AG04450 (cell line): ENCODE data around the gene ZCWPW1. TPM values are rescaled to one million over a fixed set of nuclear protein-coding genes. Genes with fewer than 3 reads are reported as not detected.
"Not testable (repeated sequence)": the region's sequence is repeated elsewhere in the genome, so short reads cannot be mapped to it uniquely, and the experiment has no call there.

Source experiments
- CTCF ChIA-PET: fragments of 300-600, 350-600 bp; formaldehyde crosslinking; extraction: SDS; loops from one replicate; lab custom pipeline; 2022; ENCODE audit warnings: antibody characterized with exemption, inconsistent platforms; lab: Charles Lee
- POLR2A ChIA-PET: fragments of 350-600 bp; formaldehyde crosslinking; extraction: SDS; loops from one replicate; lab custom pipeline; 2021; ENCODE audit warnings: antibody characterized with exemption, inconsistent platforms; lab: Yijun Ruan, JAX
- DNase-seq: peaks from one replicate; pipeline ENCODE4 v3.0.0-alpha.2; 2011; ENCODE audit warnings: low read depth, low spot score
- H3K27ac ChIP-seq: one replicate; pipeline ENCODE4 v1.5.1; 2012; ENCODE audit warnings: low read depth, low read length, control low read depth
- H3K27me3 ChIP-seq: one replicate; pipeline ENCODE4 v1.6.0; 2012; ENCODE audit warnings: low read length; ENCODE audit not compliant: control insufficient read depth, insufficient read depth
- H3K4me3 ChIP-seq: 2 replicates; pipeline ENCODE4 v1.5.1; 2011; ENCODE audit warnings: mild to moderate bottlenecking, low read depth, low read length, control low read depth
- H3K9me3 ChIP-seq: 2 replicates; pipeline ENCODE4 v1.5.1; 2012; ENCODE audit warnings: low read length; ENCODE audit not compliant: control insufficient read depth, insufficient read depth
- polyA plus RNA-seq: library from polyadenylated mRNA; depleted of rRNA; stranded (reverse); fragments of >200 nt; gene quantifications from 2 replicates; pipeline ENCODE4 v1.2.3, GENCODE V29; 2011; rRNA removed
- TF ChIP-seq, protein P1 (sequence below): IDR thresholded peaks from 2 replicates; pipeline ENCODE4 v1.5.1; 2011; ENCODE audit warnings: low read depth, low read length, control low read depth, inconsistent platforms

ZCWPW1 gene
- polyA plus RNA-seq, 1 experiment = 1.5 TPM

DNA sequence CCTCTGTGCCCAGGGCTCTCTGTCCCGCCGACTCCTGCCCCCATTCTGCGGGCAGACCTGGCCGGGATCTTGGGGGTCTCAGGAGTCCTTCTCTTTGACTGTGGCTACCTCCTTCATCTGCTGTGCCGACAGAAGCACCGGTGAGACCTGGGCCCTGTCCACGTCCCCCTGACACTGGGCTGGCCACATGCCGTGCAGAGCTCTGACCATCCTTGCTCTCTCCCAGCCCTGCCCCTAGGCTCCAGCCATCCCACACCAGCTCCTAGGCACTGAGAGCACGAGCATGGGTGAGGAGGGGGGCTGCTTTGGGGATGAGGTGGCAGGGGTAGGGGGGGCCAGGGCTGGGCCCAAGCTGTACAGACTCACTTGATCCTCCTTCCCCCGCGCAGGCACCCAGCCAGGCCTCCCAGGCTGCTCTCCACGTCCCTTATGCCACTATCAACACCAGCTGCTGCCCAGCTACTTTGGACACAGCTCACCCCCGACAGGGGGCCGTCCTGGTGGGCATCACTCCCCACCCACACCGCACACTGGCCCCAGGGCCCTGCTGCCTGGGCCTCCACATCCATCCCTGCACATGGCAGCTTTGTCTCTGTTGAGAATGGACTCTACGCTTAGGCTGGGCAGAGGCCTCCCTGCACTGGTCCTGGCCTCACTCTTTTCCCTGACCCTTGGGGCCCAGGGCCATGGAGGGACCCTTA lies 75.4 kb downstream of the ZCWPW1 start:
- POLR2A ChIA-PET = no interaction called here
- no peak for DNase-seq
- Histone ChIP-seq H3K27me3 (no peaks in the 10 kb centered on the region), H3K27ac (no peak overlapping the region), H3K4me3 (no peak overlapping the region), H3K9me3 (no peaks in the 10 kb centered on the region)
- TF ChIP-seq, protein P1, sequence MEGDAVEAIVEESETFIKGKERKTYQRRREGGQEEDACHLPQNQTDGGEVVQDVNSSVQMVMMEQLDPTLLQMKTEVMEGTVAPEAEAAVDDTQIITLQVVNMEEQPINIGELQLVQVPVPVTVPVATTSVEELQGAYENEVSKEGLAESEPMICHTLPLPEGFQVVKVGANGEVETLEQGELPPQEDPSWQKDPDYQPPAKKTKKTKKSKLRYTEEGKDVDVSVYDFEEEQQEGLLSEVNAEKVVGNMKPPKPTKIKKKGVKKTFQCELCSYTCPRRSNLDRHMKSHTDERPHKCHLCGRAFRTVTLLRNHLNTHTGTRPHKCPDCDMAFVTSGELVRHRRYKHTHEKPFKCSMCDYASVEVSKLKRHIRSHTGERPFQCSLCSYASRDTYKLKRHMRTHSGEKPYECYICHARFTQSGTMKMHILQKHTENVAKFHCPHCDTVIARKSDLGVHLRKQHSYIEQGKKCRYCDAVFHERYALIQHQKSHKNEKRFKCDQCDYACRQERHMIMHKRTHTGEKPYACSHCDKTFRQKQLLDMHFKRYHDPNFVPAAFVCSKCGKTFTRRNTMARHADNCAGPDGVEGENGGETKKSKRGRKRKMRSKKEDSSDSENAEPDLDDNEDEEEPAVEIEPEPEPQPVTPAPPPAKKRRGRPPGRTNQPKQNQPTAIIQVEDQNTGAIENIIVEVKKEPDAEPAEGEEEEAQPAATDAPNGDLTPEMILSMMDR = no peak
- CTCF ChIA-PET = no interaction called here

DNA sequence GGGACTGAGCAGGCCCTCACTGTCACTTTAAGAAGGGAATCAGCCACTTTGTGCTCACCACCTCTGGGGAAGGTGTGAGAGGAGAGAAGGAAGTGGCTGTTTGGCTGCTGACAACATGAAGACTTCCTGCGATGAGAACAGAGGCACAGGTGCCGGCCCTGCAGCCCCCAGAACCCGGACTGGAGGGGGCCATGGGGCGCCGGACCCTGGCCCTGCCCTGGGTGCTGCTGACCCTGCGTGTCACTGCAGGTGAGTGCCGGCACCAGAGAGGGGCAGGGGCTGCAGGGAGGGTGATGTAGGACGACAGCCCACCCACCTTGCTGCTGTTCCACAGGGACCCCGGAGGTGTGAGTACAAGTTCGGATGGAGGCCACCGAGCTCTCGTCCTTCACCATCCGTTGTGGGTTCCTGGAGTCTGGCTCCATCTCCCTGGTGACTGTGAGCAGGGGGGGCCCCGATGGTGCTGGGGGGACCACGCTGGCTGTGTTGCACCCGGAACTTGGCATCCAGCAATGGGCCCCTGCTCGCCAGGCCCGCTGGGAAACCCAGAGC lies 76.2 kb downstream of the ZCWPW1 start:
- POLR2A ChIA-PET, H3K27ac ChIP-seq, CTCF ChIA-PET, H3K4me3 ChIP-seq, H3K9me3 ChIP-seq, H3K27me3 ChIP-seq, DNase-seq: not testable (repeated sequence)

DNA sequence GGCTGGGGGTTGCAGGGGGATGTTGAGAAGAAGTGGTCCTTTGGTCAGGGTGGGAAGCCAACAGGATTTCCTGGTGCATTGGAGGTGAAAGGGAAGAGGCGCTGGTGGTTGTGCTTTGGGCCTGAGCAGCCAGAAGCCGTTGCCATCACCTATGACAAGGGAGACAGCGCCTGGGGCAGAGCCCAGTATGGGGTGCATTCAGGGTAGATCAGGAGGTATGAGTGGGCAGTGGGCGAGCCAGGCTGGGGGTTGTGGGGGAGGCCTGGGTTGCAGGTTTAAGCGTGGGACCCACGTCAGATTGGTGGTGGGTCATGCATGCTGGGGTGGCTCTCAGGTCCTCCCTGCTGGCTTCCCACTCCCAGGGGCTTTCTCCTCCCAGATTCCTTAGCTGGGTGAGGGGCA lies 76.8 kb downstream of the ZCWPW1 start:
- ChIA-PET CTCF (no interaction called here), POLR2A (no interaction called here)
- TF ChIP-seq, protein P1 = no peak
- Histone ChIP-seq H3K27me3 (no peaks in the 10 kb centered on the region), H3K9me3 (no peaks in the 10 kb centered on the region), H3K4me3 (no peak overlapping the region), H3K27ac (no peak overlapping the region)
- DNase-seq = no peak

Other genes with a start within 250 kb of the ZCWPW1 start
- gene PVRIG, start 208.8 kb downstream of the ZCWPW1 start, polyA plus RNA-seq = 0.42 TPM in 1 of 2 replicates, not detected in the other
- not detected in 2 replicates for gene SPDYE3, start 121.0 kb downstream of the ZCWPW1 start, polyA plus RNA-seq
- gene PILRB, start 70.6 kb downstream of the ZCWPW1 start, polyA plus RNA-seq = 6.6 and 7.0 TPM in 2 replicates
- 0.30 and 0.37 TPM in 2 replicates for gene PILRA, start 55.2 kb downstream of the ZCWPW1 start, polyA plus RNA-seq
- gene MEPCE, start 1.1 kb upstream of the ZCWPW1 start, polyA plus RNA-seq = 9.1 and 10.1 TPM in 2 replicates
- 7.5 and 11.8 TPM in 2 replicates for gene PPP1R35, start 7.8 kb upstream of the ZCWPW1 start, polyA plus RNA-seq
- gene SPACDR, start 35.6 kb upstream of the ZCWPW1 start, polyA plus RNA-seq = 0.76 and 1.3 TPM in 2 replicates
- 10.2 and 11.3 TPM in 2 replicates for gene TSC22D4, start 50.5 kb upstream of the ZCWPW1 start, polyA plus RNA-seq
- 0.35 and 0.38 TPM in 2 replicates for gene NYAP1, start 55.2 kb upstream of the ZCWPW1 start, polyA plus RNA-seq
- gene AGFG2, start 110.5 kb upstream of the ZCWPW1 start, polyA plus RNA-seq = 5.7 and 6.4 TPM in 2 replicates
- not detected in 2 replicates for gene SAP25, start 145.2 kb upstream of the ZCWPW1 start, polyA plus RNA-seq
- gene LRCH4, start 157.4 kb upstream of the ZCWPW1 start, polyA plus RNA-seq = 11.3 and 12.9 TPM in 2 replicates
- gene FBXO24, start 157.6 kb upstream of the ZCWPW1 start, polyA plus RNA-seq = 0.29 and 0.33 TPM in 2 replicates
- gene PCOLCE, start 173.7 kb upstream of the ZCWPW1 start, polyA plus RNA-seq = 164 and 227 TPM in 2 replicates
- gene MOSPD3, start 183.8 kb upstream of the ZCWPW1 start, polyA plus RNA-seq = 9.1 and 10.0 TPM in 2 replicates
- 0.05 and 0.06 TPM in 2 replicates for gene TFR2, start 212.8 kb upstream of the ZCWPW1 start, polyA plus RNA-seq
- gene ACTL6B, start 227.7 kb upstream of the ZCWPW1 start, polyA plus RNA-seq = not detected in 2 replicates
- gene GNB2, start 245.0 kb upstream of the ZCWPW1 start, polyA plus RNA-seq = 68.4 and 114 TPM in 2 replicates